Hepatic stellate cell (primary cell): ENCODE measurements around the gene TASL.
A peak's percentile ranks its signal among the peaks of the same experiment; 100 is the strongest.
"Not testable (repeated sequence)": the region's sequence is repeated elsewhere in the genome, so short reads cannot be mapped to it uniquely, and the experiment has no call there.

Experiments
- DNase-seq: peaks from one replicate; pipeline ENCODE4 v3.0.0; 2011; ENCODE audit warnings: low spot score

The TASL gene

DNA sequence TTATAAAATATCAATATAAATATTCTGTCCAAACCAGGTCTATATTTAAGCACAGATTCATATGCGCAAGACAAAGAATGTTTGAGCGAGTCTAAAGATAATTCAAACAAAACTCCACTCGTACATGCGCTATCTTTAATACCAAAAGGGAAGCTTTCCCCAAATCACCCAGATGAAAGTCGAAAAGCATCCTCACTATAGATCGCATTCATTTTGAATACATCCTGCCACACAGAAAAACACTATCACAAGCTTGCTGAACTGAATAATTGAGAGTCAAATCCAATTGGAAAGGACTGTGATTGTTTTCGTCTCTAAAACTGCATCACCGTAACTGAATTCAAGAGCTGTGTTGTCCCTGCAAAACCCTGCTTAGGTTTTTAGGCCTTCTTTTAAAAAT, 685 bp downstream of the TASL start:
- DNase-seq, result no peak

DNA sequence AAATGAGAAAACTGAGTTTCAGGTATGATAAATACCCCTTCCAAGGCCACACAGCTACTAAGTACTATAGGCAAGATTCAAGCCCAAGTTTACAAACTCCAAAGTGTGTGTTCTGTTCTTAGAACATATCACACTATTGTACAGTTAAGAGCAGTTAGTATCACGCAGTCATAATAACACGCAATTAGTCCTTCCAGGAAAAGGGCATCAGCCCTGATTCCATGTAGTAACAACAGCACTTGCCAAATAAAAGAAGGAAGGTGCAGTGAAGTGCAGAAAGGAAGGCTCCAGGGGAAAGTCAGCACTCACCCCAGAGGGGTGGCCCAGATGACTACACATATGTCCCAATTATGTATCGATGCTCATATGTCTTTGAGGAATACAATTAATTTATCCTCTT, 4.4 kb downstream of the TASL start:
- no peak for DNase-seq

- no peak for DNase-seq
Observed at GRCh38 chrX:30572678-30573077, 4.9 kb downstream of the TASL start.

GRCh38 chrX:30572004-30572403, 5.6 kb downstream of the TASL start:
- no peak for DNase-seq

DNA sequence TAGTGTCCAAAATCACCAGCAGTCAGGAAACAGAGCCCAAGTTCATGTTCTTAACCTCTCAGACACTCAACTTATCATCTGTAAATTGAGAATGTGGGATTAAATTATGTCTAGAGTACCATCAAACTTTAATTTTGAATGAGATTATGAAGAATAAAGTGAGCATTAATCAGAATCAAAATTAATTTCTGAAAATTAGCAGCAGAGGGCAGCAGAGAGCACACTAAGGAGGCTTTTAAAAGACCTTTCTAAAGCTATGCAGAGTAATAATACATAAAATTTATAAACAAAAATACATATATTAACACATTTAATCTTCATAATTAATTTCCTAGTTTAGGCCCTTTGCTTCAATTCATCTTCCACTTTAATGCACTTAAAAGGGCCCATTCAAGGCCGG, 7.1 kb downstream of the TASL start:
- peak; percentile 12 for DNase-seq

GRCh38 chrX:30568136-30568535, 9.4 kb downstream of the TASL start:
- peak; percentile 10 for DNase-seq

DNA sequence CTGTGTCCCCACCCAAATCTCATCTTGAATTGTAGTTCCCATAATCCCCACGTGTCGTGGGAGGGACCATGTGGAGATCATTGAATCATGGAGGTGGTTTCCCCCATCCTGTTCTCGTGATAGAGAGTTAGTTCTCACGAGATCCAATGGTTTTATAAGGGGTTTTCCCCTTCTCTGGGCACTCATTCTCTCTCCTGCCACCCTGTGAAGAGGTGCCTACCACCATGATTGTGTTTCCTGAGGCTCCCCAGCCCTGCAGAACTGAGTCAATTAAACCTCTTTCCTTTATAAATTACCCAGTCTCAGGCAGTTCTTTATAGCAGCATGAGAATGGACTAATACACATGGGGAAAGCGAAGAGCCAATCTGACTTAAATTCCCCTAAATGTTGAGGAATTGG, 14.5 kb downstream of the TASL start:
- DNase-seq, result not testable (repeated sequence)

DNA sequence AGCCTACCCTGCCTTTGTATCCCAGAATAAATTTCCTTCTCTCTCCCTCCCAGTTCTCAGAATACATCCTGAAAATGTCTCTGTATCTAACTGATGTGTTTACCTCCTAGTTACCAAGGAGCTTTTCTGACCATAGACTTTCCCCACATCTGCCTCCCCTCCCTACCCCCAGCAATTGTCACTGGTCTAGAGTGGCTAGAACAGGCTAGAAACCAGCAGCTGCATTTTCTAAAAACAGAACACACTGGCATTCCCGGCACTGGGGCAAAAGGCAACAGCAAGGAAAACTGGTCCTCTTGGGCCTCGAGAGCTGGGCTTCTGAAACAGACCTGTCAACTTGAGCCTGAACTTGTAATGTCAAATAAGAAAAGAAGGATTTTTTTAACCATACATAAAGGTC, 16.4 kb downstream of the TASL start:
- DNase-seq, result no peak

- DNase-seq, result no peak
Observed at GRCh38 chrX:30538271-30538670, 39.3 kb downstream of the TASL start.

- no peak for DNase-seq
Observed at GRCh38 chrX:30533835-30534234, 43.7 kb downstream of the TASL start.

DNA sequence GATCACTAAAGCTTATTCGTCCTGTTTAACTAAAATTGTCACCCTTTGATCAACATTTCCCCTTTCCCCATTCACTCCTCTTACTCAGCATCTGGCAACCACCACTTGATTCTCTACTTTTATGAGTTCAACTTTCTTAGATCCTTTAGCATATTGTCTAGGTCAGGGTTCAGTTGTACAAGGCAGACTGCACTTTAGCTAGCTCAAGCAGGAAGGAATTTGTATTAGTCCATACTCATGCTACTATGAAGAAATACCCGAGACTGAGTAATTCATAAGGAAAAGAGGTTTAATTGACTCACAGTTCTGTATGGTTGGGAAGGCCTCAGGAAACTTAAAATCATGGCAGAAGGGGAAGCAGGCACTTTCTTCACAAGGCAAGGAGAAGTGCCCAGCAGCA, 44.3 kb downstream of the TASL start:
- no peak for DNase-seq

DNA sequence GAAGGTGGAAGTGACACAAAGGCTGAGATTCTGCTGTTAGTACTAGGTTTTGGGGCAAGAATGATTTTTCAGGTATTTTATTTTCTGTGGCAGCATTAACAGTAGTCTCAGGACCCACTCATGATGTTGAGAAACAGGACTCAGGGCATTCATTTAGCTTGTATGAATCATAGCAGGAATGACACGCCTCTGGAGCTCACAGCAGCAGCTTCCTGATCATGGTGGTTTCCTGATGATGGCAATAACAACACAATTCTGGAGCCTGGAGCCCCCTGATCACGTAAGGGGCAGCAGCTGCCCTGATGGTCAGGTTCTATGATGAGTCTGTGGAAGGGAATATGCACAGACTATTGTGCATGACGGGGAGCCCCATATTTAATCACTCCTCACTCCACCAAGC, 47.0 kb downstream of the TASL start:
- DNase-seq, result no peak

DNA sequence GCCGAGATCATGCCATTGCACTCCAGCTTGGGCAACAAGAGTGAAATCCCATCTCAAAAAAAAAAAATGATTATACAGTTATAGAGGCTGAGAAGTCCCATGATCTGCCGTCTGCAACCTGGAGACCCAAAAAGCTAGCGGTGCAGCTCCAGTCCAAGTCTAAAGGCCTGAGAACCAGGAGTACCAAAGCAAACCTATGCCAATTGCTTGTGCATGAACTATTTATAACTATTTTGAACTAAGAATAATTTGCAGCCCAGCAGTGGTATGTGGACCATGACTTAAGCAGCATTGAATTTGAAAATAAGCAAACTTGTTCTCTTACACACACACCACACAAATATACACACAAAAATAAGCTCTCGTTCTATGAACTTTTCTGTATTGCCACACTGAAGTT, 51.8 kb downstream of the TASL start:
- no peak for DNase-seq

DNA sequence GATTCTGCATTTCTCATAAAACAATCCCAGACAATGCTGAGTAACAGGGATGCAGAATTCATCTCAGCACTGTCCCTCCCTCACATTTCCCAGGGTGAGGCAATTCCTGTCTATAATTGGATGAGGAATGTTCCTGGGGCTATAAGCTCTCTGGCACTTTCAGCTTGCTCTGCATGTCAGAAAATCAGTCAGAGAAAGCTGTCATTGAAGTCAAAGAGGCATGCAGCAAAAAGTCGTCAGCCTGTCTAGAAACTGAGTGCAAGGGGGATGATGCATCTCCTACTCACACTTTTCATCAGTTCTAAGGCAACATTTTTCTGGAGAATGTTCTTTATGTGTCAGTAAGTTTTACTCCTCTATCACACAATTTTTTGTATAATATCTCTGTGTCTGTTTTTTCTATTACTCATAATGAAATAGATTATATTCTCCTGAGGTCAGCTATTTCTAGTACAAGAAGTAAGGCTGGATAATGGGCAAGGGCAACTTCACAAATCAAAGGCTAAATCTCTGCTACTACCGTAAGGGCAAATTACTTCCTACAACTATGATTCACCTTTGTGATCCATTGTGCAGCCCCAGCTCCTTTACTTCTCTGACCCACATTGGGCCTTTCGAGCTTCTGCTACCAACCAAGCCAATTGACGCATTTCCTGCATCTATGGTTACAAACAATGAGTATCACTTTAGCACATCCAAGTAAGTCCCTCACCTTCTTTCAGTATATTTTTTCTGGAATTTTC, 56.0 kb downstream of the TASL start:
- peak; percentile 7 for DNase-seq

- DNase-seq, result no peak
Observed at GRCh38 chrX:30513284-30513683, 64.3 kb downstream of the TASL start.
